GM23338 (cell line): Measurements from ENCODE around the gene TNFRSF21. TPM values are rescaled to one million over a fixed set of nuclear protein-coding genes. Genes with fewer than 3 reads are reported as not detected.

ENCODE experiments used
- ATAC-seq: fragments of 200-7000 bp; cut with Tn5 transposase; 3 replicates; pipeline ENCODE4 v1.9.1; 2020
- DNase-seq: peaks from one replicate; pipeline ENCODE4 v3.0.0-alpha.2; 2015; ENCODE audit warnings: low spot score
- H2AFZ ChIP-seq: fragments of 200-600 bp; sonication (generic); 2 replicates; pipeline ENCODE4 v1.8.0; 2016; ENCODE audit warnings: antibody characterized with exemption, mild to moderate bottlenecking, moderate library complexity
- H3F3A ChIP-seq: fragments of 200-600 bp; sonication (generic); replicated peaks from 2 replicates; pipeline ENCODE4 v1.8.0; 2017; ENCODE audit warnings: antibody characterized with exemption, mixed run types, low read depth
- H3K27ac ChIP-seq: fragments of 200-600 bp; sonication (generic); 2 replicates; pipeline ENCODE4 v1.6.1; 2016; ENCODE audit warnings: low read depth
- H3K27me3 ChIP-seq: fragments of 200-600 bp; sonication (generic); 2 replicates; pipeline ENCODE4 v1.8.0; 2016; ENCODE audit warnings: mild to moderate bottlenecking, mixed run types, moderate library complexity; ENCODE audit not compliant: insufficient read depth
- H3K36me3 ChIP-seq: fragments of 200-600 bp; sonication (generic); 2 replicates; pipeline ENCODE4 v1.8.0; 2016; ENCODE audit warnings: mild to moderate bottlenecking; ENCODE audit not compliant: insufficient read depth
- H3K4me1 ChIP-seq: fragments of 200-600 bp; sonication (generic); 2 replicates; pipeline ENCODE4 v1.8.0; 2016; ENCODE audit warnings: mild to moderate bottlenecking, moderate library complexity; ENCODE audit not compliant: insufficient read depth
- H3K4me2 ChIP-seq: fragments of 200-600 bp; sonication (generic); 2 replicates; pipeline ENCODE4 v1.7.1; 2017; ENCODE audit warnings: mixed run types
- H3K4me3 ChIP-seq: fragments of 200-600 bp; sonication (generic); 2 replicates; pipeline ENCODE4 v1.6.1; 2016; ENCODE audit warnings: mixed run types
- H3K79me2 ChIP-seq: fragments of 200-600 bp; sonication (generic); replicated peaks from 2 replicates; pipeline ENCODE4 v1.8.0; 2017; ENCODE audit warnings: mild to moderate bottlenecking; ENCODE audit not compliant: insufficient read depth
- H3K9me2 ChIP-seq: fragments of 200-600 bp; sonication (generic); 2 replicates; pipeline ENCODE4 v1.8.0; 2017; ENCODE audit not compliant: insufficient read depth
- H4K20me1 ChIP-seq: fragments of 200-600 bp; sonication (generic); replicated peaks from 2 replicates; pipeline ENCODE4 v1.8.0; 2017; ENCODE audit warnings: mild to moderate bottlenecking; ENCODE audit not compliant: insufficient read depth
- H3K27ac Mint-ChIP-seq: 2 replicates; pipeline ENCODE4 v1.8.0; 2020; ENCODE audit warnings: inconsistent platforms, mild to moderate bottlenecking, moderate library complexity, mixed read lengths
- H3K27me3 Mint-ChIP-seq: 3 replicates; pipeline ENCODE4 v1.8.0; 2022; ENCODE audit warnings: low read depth, mild to moderate bottlenecking, moderate library complexity, mixed read lengths, inconsistent platforms; ENCODE audit not compliant: insufficient read depth, poor library complexity
- H3K36me3 Mint-ChIP-seq: 3 replicates; pipeline ENCODE4 v1.8.0; 2021; ENCODE audit warnings: low read depth, mild to moderate bottlenecking, inconsistent platforms, moderate library complexity, mixed read lengths
- H3K4me1 Mint-ChIP-seq: 3 replicates; pipeline ENCODE4 v1.8.0; 2020; ENCODE audit warnings: mild to moderate bottlenecking, inconsistent platforms, mixed read lengths
- H3K4me3 Mint-ChIP-seq: 3 replicates; pipeline ENCODE4 v1.8.0; 2021; ENCODE audit warnings: moderate library complexity, mild to moderate bottlenecking, inconsistent platforms, mixed read lengths
- H3K9me3 Mint-ChIP-seq: 3 replicates; pipeline ENCODE4 v1.8.0; 2020; ENCODE audit warnings: moderate library complexity, mild to moderate bottlenecking, inconsistent platforms, mixed read lengths
- CREB1 ChIP-seq: fragments of 250-450 bp; sonication (Bioruptor Pico); IDR thresholded peaks from 2 replicates; pipeline ENCODE4 v1.5.0; 2020; ENCODE audit warnings: low read depth, mild to moderate bottlenecking, moderate library complexity
- EZH2 ChIP-seq: fragments of 200-600 bp; sonication (generic); IDR thresholded peaks from one replicate; pipeline ENCODE4 v1.8.0; 2017; ENCODE audit warnings: antibody characterized with exemption, mild to moderate bottlenecking, low read depth; ENCODE audit not compliant: unreplicated experiment
- EZH2phosphoT487 ChIP-seq: fragments of 200-600 bp; sonication (generic); IDR thresholded peaks from one replicate; pipeline ENCODE4 v1.8.1; 2018; ENCODE audit warnings: antibody characterized with exemption; ENCODE audit not compliant: unreplicated experiment
- JUNB ChIP-seq: IDR thresholded peaks from one replicate; pipeline ENCODE4 v1.6.1; 2016; ENCODE audit warnings: antibody characterized with exemption; ENCODE audit not compliant: unreplicated experiment
- NANOG ChIP-seq: IDR thresholded peaks from 2 replicates; pipeline ENCODE4 v1.6.1; 2016; ENCODE audit warnings: antibody characterized with exemption, borderline replicate concordance
- POLR2AphosphoS5 ChIP-seq: IDR thresholded peaks from 2 replicates; pipeline ENCODE4 v1.6.1; 2016; ENCODE audit warnings: antibody characterized with exemption, low read depth
- STAT1 ChIP-seq: IDR thresholded peaks from one replicate; pipeline ENCODE4 v1.6.1; 2016; ENCODE audit warnings: antibody characterized with exemption; ENCODE audit not compliant: unreplicated experiment
- ZNF114 ChIP-seq: fragments of 250-450 bp; sonication (Bioruptor Pico); IDR thresholded peaks from 2 replicates; pipeline ENCODE4 v1.5.0; 2020; ENCODE audit warnings: mild to moderate bottlenecking, moderate library complexity
- ZNF331 ChIP-seq: fragments of 250-450 bp; sonication (Bioruptor Pico); IDR thresholded peaks from 2 replicates; pipeline ENCODE4 v1.5.0; 2020; ENCODE audit warnings: low read depth, mild to moderate bottlenecking, moderate library complexity
- polyA plus RNA-seq: library from polyadenylated mRNA; unstranded; fragments of >200 nt; fragmentation: Nextera tagmentation; extraction: Ambion mirVana; gene quantifications from 2 replicates; pipeline ENCODE4 v1.2.1, GENCODE V29; 2016
- total RNA-seq: library from RNA; depleted of rRNA; stranded (reverse); fragments of >200 nt; shearing (Covaris generic); gene quantifications from 2 replicates; pipeline ENCODE4 v1.2.3, GENCODE V29; 2014
- TF ChIP-seq, protein P1 (sequence below), 2 experiments: fragments of 200-600 bp in 1 of 2; sonication (generic) in 1 of 2; conservative IDR thresholded peaks; 2 replicates each; pipeline versions ENCODE4 v1.5.1 to v1.6.1; 2016 to 2017; ENCODE audit warnings: antibody characterized with exemption in 2 of 2, low read depth in 2 of 2, mild to moderate bottlenecking in 2 of 2, moderate library complexity in 1 of 2
- TF ChIP-seq, protein P2 (sequence below): IDR thresholded peaks from one replicate; pipeline ENCODE4 v1.6.1; 2018; ENCODE audit warnings: antibody characterized with exemption; ENCODE audit not compliant: unreplicated experiment
- TF ChIP-seq, protein P3 (sequence below): fragments of 250-450 bp; sonication (Bioruptor Pico); IDR thresholded peaks from 2 replicates; pipeline ENCODE4 v1.5.0; 2020; ENCODE audit warnings: mild to moderate bottlenecking, moderate library complexity
- TF ChIP-seq, protein P4 (sequence below): IDR thresholded peaks from 2 replicates; pipeline ENCODE4 v1.6.1; 2016; ENCODE audit warnings: antibody characterized with exemption

Gene TNFRSF21
- total and polyA plus RNA-seq, 2 experiments from 2014 or later, result 22.1 to 48.1 TPM

DNA sequence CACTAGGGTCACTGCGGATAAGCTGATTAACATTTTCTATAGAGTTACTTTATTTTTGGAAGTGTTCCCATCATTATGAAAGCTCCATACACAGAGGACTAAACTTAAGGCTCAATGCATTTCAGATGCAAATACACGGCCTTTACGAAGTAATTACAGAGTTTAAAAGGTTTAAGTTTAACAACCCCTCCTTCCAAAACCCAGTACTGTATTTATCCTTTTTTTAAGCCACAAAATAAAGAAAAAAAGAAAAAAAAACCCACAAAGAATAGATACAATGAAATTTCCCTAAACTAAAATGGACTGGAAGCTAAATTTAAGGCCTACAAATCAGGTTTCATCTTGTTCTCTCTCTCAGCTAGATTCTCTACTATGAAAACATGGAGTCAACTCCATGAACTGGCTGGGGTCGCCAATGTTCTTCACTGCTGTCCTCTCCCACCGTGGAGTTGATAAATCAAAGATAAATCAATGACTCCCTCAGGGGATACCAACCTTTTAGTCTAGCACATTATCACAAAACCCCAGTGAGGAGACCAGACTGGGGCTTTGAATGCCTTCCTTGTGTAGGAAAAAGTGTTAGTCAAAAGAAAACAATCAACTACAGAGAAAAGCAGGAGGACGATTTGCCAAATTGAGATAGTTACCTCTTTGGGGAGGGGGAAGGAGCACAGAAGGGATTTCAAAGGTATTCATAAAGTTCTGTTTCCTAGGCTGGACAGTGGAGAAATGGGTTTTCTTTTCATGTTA is 52.5 kb downstream of the TNFRSF21 start:
- Mint-ChIP-seq H3K4me1 (peaks cover 4% of the 10 kb centered on the region; the same call in 2 of the 3 replicates), H3K27ac (no peak overlapping the region), H3K27me3 (peaks cover 2% of the 10 kb centered on the region), H3K9me3 (no peaks in the 10 kb centered on the region), H3K4me3 (no peak overlapping the region), H3K36me3 (peaks cover 24% of the 10 kb centered on the region)
- H3K27ac ChIP-seq, result no peak overlapping the region
- H3K79me2 ChIP-seq, result peaks cover 63% of the 10 kb centered on the region
- DNase-seq (no peak), ATAC-seq (no peak)
- no peak overlapping the region for H2AFZ ChIP-seq
- H3K4me1 ChIP-seq, result no peaks in the 10 kb centered on the region
- TF ChIP-seq ZNF331 (no peak), EZH2phosphoT487 (no peak), CREB1 (no peak), ZNF114 (no peak), JUNB (no peak), EZH2 (no peak), POLR2AphosphoS5 (no peak), NANOG (no peak), STAT1 (no peak)
- TF ChIP-seq, protein P1, sequence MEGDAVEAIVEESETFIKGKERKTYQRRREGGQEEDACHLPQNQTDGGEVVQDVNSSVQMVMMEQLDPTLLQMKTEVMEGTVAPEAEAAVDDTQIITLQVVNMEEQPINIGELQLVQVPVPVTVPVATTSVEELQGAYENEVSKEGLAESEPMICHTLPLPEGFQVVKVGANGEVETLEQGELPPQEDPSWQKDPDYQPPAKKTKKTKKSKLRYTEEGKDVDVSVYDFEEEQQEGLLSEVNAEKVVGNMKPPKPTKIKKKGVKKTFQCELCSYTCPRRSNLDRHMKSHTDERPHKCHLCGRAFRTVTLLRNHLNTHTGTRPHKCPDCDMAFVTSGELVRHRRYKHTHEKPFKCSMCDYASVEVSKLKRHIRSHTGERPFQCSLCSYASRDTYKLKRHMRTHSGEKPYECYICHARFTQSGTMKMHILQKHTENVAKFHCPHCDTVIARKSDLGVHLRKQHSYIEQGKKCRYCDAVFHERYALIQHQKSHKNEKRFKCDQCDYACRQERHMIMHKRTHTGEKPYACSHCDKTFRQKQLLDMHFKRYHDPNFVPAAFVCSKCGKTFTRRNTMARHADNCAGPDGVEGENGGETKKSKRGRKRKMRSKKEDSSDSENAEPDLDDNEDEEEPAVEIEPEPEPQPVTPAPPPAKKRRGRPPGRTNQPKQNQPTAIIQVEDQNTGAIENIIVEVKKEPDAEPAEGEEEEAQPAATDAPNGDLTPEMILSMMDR (conservative IDR thresholded peaks at IDR 0.05; ENCODE audit: low read depth in 2 of 2), result no peak
- TF ChIP-seq, protein P2, sequence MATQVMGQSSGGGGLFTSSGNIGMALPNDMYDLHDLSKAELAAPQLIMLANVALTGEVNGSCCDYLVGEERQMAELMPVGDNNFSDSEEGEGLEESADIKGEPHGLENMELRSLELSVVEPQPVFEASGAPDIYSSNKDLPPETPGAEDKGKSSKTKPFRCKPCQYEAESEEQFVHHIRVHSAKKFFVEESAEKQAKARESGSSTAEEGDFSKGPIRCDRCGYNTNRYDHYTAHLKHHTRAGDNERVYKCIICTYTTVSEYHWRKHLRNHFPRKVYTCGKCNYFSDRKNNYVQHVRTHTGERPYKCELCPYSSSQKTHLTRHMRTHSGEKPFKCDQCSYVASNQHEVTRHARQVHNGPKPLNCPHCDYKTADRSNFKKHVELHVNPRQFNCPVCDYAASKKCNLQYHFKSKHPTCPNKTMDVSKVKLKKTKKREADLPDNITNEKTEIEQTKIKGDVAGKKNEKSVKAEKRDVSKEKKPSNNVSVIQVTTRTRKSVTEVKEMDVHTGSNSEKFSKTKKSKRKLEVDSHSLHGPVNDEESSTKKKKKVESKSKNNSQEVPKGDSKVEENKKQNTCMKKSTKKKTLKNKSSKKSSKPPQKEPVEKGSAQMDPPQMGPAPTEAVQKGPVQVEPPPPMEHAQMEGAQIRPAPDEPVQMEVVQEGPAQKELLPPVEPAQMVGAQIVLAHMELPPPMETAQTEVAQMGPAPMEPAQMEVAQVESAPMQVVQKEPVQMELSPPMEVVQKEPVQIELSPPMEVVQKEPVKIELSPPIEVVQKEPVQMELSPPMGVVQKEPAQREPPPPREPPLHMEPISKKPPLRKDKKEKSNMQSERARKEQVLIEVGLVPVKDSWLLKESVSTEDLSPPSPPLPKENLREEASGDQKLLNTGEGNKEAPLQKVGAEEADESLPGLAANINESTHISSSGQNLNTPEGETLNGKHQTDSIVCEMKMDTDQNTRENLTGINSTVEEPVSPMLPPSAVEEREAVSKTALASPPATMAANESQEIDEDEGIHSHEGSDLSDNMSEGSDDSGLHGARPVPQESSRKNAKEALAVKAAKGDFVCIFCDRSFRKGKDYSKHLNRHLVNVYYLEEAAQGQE, result no peak
- TF ChIP-seq, protein P3, sequence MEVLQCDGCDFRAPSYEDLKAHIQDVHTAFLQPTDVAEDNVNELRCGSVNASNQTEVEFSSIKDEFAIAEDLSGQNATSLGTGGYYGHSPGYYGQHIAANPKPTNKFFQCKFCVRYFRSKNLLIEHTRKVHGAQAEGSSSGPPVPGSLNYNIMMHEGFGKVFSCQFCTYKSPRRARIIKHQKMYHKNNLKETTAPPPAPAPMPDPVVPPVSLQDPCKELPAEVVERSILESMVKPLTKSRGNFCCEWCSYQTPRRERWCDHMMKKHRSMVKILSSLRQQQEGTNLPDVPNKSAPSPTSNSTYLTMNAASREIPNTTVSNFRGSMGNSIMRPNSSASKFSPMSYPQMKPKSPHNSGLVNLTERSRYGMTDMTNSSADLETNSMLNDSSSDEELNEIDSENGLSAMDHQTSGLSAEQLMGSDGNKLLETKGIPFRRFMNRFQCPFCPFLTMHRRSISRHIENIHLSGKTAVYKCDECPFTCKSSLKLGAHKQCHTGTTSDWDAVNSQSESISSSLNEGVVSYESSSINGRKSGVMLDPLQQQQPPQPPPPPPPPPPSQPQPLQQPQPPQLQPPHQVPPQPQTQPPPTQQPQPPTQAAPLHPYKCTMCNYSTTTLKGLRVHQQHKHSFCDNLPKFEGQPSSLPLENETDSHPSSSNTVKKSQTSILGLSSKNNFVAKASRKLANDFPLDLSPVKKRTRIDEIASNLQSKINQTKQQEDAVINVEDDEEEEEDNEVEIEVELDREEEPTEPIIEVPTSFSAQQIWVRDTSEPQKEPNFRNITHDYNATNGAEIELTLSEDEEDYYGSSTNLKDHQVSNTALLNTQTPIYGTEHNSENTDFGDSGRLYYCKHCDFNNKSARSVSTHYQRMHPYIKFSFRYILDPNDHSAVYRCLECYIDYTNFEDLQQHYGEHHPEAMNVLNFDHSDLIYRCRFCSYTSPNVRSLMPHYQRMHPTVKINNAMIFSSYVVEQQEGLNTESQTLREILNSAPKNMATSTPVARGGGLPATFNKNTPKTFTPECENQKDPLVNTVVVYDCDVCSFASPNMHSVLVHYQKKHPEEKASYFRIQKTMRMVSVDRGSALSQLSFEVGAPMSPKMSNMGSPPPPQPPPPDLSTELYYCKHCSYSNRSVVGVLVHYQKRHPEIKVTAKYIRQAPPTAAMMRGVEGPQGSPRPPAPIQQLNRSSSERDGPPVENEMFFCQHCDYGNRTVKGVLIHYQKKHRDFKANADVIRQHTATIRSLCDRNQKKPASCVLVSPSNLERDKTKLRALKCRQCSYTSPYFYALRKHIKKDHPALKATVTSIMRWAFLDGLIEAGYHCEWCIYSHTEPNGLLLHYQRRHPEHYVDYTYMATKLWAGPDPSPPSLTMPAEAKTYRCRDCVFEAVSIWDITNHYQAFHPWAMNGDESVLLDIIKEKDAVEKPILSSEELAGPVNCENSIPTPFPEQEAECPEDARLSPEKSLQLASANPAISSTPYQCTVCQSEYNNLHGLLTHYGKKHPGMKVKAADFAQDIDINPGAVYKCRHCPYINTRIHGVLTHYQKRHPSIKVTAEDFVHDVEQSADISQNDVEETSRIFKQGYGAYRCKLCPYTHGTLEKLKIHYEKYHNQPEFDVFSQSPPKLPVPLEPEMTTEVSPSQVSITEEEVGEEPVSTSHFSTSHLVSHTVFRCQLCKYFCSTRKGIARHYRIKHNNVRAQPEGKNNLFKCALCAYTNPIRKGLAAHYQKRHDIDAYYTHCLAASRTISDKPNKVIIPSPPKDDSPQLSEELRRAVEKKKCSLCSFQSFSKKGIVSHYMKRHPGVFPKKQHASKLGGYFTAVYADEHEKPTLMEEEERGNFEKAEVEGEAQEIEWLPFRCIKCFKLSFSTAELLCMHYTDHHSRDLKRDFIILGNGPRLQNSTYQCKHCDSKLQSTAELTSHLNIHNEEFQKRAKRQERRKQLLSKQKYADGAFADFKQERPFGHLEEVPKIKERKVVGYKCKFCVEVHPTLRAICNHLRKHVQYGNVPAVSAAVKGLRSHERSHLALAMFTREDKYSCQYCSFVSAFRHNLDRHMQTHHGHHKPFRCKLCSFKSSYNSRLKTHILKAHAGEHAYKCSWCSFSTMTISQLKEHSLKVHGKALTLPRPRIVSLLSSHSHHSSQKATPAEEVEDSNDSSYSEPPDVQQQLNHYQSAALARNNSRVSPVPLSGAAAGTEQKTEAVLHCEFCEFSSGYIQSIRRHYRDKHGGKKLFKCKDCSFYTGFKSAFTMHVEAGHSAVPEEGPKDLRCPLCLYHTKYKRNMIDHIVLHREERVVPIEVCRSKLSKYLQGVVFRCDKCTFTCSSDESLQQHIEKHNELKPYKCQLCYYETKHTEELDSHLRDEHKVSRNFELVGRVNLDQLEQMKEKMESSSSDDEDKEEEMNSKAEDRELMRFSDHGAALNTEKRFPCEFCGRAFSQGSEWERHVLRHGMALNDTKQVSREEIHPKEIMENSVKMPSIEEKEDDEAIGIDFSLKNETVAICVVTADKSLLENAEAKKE (CRISPR knock-in tag), result no peak
- TF ChIP-seq, protein P4, sequence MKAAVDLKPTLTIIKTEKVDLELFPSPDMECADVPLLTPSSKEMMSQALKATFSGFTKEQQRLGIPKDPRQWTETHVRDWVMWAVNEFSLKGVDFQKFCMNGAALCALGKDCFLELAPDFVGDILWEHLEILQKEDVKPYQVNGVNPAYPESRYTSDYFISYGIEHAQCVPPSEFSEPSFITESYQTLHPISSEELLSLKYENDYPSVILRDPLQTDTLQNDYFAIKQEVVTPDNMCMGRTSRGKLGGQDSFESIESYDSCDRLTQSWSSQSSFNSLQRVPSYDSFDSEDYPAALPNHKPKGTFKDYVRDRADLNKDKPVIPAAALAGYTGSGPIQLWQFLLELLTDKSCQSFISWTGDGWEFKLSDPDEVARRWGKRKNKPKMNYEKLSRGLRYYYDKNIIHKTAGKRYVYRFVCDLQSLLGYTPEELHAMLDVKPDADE, result no peak
- peaks cover 22% of the 10 kb centered on the region for H4K20me1 ChIP-seq
- H3K9me2 ChIP-seq, result 0 out of 2 replicates have a peak, but pooled peaks cover 4% of the 10 kb centered on the region
- H3K4me3 ChIP-seq, result no peak overlapping the region
- no peak overlapping the region for H3K4me2 ChIP-seq
- H3K27me3 ChIP-seq, result no peaks in the 10 kb centered on the region
- no peaks in the 10 kb centered on the region for H3F3A ChIP-seq
- no peaks in the 10 kb centered on the region; the same call in 1 of the 2 replicates for H3K36me3 ChIP-seq
